MM.1S (cell line): ENCODE measurements around the gene KSR2.

Source experiments
- CTCF ChIP-seq: fragments of 300-600 bp; sonication (generic); IDR thresholded peaks from 2 replicates; pipeline ENCODE4 v1.5.1; 2016; ENCODE audit warnings: antibody characterized with exemption, low read length, mixed read lengths
- EZH2phosphoT487 ChIP-seq: fragments of 300-600 bp; sonication (generic); IDR thresholded peaks from 2 replicates; pipeline ENCODE4 v1.6.1; 2018; ENCODE audit warnings: antibody characterized with exemption, low read length

- TF ChIP-seq CTCF (no peak), EZH2phosphoT487 (no peak)
Measured at GRCh38 chr12:117528538-117528937, 440.3 kb downstream of the KSR2 start.
